ENCODE measurements around the gene ABLIM1. TPM values are rescaled to one million over a fixed set of nuclear protein-coding genes. Genes with fewer than 3 reads are reported as not detected.

Gene ABLIM1
- total RNA-seq, 4 donors from 2014 or later: 56.9 to 108 (median 96.1) TPM

DNA sequence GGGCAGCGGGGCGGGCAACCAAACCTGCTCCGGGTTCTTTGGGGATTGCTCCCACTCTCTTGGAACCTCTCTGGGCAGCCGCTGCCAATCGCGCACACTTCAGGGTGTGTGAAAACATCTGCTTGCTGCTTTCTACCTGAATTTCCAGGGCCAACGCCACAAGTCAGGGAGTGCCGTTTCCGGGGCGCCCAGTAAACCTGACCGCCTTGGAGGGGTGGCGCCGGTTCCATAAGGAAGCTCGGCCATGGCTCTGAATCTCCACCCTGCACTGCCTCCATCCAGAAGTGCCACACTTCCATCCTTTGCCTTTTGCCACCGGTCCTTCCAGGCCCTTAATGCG, 253.1 kb downstream of the ABLIM1 start:
- in situ Hi-C loops (cut with MboI; ENCODE audit: low pct_ligation_motif_present in 1 of 4, low pct_unique_long_range_greater_than_20kb in 1 of 4, low sequenced_read_pairs in 3 of 4): no loop called here
- Histone ChIP-seq H3K27me3 (peaks cover 25% of the 10 kb centered on the region), H3K27ac (peak overlapping the region; percentile 66 to 80 (median 75)), H3K36me3 (no peaks in the 10 kb centered on the region), H3K4me3 (peak overlapping the region in 3 of 4 donors; percentile 49 to 51 (median 50)), H3K4me1 (peaks cover 9 to 28% (median 19%) of the 10 kb centered on the region in 4 donors), H3K9me3 (no peaks in the 10 kb centered on the region)
- intact Hi-C loops (cut with DNase I; ENCODE audit: low total_unique reads): no loop called here
- peak; percentile 70 for DNase-seq
- no peak for TF ChIP-seq EP300 (IDR thresholded peaks at IDR 0.05; ENCODE audit: low read depth)
- TF ChIP-seq POLR2AphosphoS5 (IDR thresholded peaks at IDR 0.05): peak in 2 of 3 donors; percentile 23 to 28
- peak; percentile 42 for TF ChIP-seq POLR2A (IDR thresholded peaks at IDR 0.05)
- WGBS, 2 donors (ENCODE audit: low coverage in 1 of 2): 36% methylated on average over 16 of the region's 16 CpGs; no CpG with 5 or more reads in 1 of the 2 donors

DNA sequence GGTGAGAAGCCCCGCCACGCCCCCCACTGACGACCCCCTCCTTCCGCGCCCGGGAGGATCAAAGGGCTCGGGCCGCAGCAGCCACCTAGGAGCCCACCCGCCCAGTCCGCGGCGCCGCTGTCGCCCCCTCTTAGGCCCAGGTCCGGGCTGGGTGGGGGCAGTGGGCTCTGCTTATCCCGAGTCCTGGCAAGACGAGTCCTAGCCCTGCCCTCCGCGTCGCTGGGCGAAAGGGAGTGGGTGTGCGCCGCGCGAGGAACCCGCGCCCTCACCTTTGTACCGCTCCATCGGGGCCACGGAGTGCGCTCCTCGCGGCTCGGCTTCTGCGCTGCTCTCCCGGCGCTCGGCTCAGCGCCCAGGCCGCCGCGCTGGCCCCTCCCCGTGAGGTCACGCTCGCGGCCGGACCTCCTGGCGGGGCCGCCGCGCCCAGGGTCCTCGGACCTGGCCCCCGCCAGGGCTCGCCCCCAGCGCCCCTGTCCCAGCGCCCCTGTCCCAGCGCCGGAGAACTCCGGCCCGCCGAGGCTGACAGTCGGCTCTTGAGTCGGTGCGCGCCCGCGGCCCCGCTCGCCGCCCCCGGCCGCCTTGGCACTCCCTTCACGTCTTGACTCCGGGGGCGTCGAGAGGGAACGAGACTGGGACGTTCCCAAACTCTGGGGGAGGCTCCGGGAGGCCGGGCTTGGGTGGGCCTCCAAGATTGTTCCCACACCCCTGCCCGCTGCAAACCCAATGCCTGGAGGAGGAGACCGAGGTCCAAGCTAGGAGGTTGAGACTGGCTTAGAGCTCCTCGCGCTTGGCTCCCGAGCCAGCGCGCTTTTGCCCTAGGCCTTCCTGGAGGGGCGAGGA, 253.7 kb downstream of the ABLIM1 start, which contains the start of gene AFAP1L2:
Gene AFAP1L2 (minus strand): TSS at position 332 of the 840 bp plus-strand sequence. CDS start 47 bp downstream, at position 285.
- H3K4me1 ChIP-seq: peaks cover 9 to 32% (median 21%) of the 10 kb centered on the region in 4 donors
- peak within 1 kb of the TSS; percentile 20 to 51 (median 50) for H3K4me3 ChIP-seq
- peaks cover 25% of the 10 kb centered on the region for H3K27me3 ChIP-seq
- DNase-seq: peak; percentile 63
- in situ Hi-C loops (cut with MboI; ENCODE audit: low pct_ligation_motif_present in 1 of 4, low pct_unique_long_range_greater_than_20kb in 1 of 4, low sequenced_read_pairs in 3 of 4): no loop called here
- H3K27ac ChIP-seq: peak within 1 kb of the TSS; percentile 66 to 80 (median 75)
- peak; percentile 26 for TF ChIP-seq POLR2A (IDR thresholded peaks at IDR 0.05)
- TF ChIP-seq EP300 (IDR thresholded peaks at IDR 0.05; ENCODE audit: low read depth): no peak
- peak; percentile 49 to 72 (median 69) for TF ChIP-seq POLR2AphosphoS5 (IDR thresholded peaks at IDR 0.05)
- TF ChIP-seq, protein P1, sequence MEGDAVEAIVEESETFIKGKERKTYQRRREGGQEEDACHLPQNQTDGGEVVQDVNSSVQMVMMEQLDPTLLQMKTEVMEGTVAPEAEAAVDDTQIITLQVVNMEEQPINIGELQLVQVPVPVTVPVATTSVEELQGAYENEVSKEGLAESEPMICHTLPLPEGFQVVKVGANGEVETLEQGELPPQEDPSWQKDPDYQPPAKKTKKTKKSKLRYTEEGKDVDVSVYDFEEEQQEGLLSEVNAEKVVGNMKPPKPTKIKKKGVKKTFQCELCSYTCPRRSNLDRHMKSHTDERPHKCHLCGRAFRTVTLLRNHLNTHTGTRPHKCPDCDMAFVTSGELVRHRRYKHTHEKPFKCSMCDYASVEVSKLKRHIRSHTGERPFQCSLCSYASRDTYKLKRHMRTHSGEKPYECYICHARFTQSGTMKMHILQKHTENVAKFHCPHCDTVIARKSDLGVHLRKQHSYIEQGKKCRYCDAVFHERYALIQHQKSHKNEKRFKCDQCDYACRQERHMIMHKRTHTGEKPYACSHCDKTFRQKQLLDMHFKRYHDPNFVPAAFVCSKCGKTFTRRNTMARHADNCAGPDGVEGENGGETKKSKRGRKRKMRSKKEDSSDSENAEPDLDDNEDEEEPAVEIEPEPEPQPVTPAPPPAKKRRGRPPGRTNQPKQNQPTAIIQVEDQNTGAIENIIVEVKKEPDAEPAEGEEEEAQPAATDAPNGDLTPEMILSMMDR (IDR thresholded peaks at IDR 0.05): no peak
- intact Hi-C loops (cut with DNase I; ENCODE audit: low total_unique reads): loop anchor here (5.0 kb wide), 1 partner anchor 1298 kb away; no protein-coding TSS in a partner anchor
- no peaks in the 10 kb centered on the region for H3K36me3 ChIP-seq
- no peaks in the 10 kb centered on the region for H3K9me3 ChIP-seq
- 9 to 20% methylated on average over 2 to 70 of the region's 88 CpGs for WGBS, 2 donors (ENCODE audit: low coverage in 1 of 2)

DNA sequence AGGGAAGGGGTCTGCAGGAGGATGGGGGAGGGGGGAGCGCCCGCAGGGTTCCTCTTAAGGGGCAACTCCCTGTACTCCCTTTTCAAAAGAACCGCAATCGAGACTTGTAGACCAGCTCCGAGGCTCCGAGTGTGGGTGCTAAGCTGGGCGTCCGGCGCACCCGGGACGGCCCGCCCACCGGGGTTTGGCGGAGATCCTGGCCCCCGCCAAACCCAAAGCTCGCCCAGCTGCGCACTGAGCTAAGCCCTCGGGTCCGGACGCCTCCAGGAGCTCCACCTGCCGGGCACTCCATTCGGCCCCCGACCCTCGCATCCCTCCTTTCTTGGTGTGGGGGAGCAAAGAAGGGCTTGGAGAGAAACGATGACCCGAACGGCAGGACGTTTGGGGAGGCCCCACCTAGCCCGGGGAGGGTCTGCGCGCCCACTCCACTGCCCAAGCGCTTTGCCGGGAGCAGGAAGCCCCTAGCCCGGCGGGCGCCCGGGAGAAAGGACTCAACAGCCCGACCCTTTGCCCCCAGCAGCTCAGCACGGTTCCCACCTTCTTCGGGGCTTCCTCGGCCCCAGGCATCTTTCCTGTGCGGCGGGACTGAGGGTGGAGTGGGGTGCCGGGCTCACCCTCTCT, 254.4 kb downstream of the ABLIM1 start:
- Histone ChIP-seq H3K36me3 (no peaks in the 10 kb centered on the region), H3K9me3 (no peaks in the 10 kb centered on the region), H3K4me1 (peaks cover 9 to 32% (median 21%) of the 10 kb centered on the region in 4 donors), H3K4me3 (peak overlapping the region; percentile 20 to 51 (median 50)), H3K27me3 (peaks cover 25% of the 10 kb centered on the region), H3K27ac (peak overlapping the region; percentile 66 to 80 (median 75))
- peak; percentile 24 for DNase-seq
- TF ChIP-seq EP300 (IDR thresholded peaks at IDR 0.05; ENCODE audit: low read depth) (no peak), POLR2A (IDR thresholded peaks at IDR 0.05) (no peak), POLR2AphosphoS5 (IDR thresholded peaks at IDR 0.05) (no peak)
- TF ChIP-seq, protein P1 (IDR thresholded peaks at IDR 0.05): peak in 1 of 5 experiments; percentile 18
- in situ Hi-C loops (cut with MboI; ENCODE audit: low pct_ligation_motif_present in 1 of 4, low pct_unique_long_range_greater_than_20kb in 1 of 4, low sequenced_read_pairs in 3 of 4) (no loop called here), intact Hi-C loops (cut with DNase I; ENCODE audit: low total_unique reads) (loop anchor here (5.0 kb wide), 1 partner anchor 1299 kb away; no protein-coding TSS in a partner anchor)
- 0 to 4% methylated on average over 2 to 30 of the region's 44 CpGs for WGBS, 2 donors (ENCODE audit: low coverage in 1 of 2)

DNA sequence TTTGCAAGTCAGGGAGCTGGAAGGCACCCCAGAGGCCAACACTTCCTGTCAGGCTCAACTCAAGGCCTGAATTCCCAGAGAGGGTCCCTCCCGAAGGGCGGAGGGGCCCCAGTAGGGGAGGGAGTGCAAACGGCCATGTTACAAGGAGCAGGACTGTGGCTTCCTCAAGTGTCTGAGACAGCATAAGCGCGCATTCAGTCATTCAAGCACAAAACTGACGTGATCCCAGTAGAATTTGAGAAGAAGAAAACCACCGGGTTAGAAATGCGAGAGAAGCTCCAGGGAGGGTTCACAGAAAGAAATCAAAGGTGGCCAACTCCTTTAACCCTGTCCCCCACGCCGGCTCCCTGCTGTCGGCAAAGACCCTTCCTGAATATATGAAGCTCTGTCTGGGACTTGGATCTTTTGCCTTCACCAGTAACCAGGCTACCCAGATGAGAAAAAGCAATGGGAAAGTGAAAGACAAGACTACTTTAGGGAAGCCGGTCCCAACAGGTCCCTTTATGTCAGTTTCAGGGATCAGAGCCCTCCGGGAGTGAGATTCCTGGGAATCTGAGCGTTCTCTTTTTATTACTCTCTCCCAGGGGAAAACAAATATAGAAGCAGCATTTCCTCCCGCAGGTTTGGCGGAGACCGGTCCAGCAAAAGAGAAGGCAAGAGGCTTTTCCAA, 255.1 kb downstream of the ABLIM1 start:
- peak overlapping the region; percentile 20 to 51 (median 50) for H3K4me3 ChIP-seq
- TF ChIP-seq POLR2AphosphoS5 (IDR thresholded peaks at IDR 0.05): no peak
- no peak for TF ChIP-seq POLR2A (IDR thresholded peaks at IDR 0.05)
- no peak for TF ChIP-seq EP300 (IDR thresholded peaks at IDR 0.05; ENCODE audit: low read depth)
- TF ChIP-seq, protein P1 (IDR thresholded peaks at IDR 0.05): no peak
- 4 to 37% methylated on average over 6 to 17 of the region's 17 CpGs for WGBS, 2 donors (ENCODE audit: low coverage in 1 of 2)
- H3K27me3 ChIP-seq: peaks cover 25% of the 10 kb centered on the region
- DNase-seq: no peak
- in situ Hi-C loops (cut with MboI; ENCODE audit: low pct_ligation_motif_present in 1 of 4, low pct_unique_long_range_greater_than_20kb in 1 of 4, low sequenced_read_pairs in 3 of 4): no loop called here
- H3K27ac ChIP-seq: peak overlapping the region; percentile 66 to 80 (median 75)
- intact Hi-C loops (cut with DNase I; ENCODE audit: low total_unique reads): loop anchor here (5.0 kb wide), 1 partner anchor 1299 kb away; no protein-coding TSS in a partner anchor
- no peaks in the 10 kb centered on the region for H3K9me3 ChIP-seq
- no peaks in the 10 kb centered on the region for H3K36me3 ChIP-seq
- H3K4me1 ChIP-seq: peaks cover 9 to 39% (median 21%) of the 10 kb centered on the region in 4 donors

All from transverse colon (tissue), 4 donors.